HEK293 (cell line): ENCODE measurements around the gene ASPHD1.

Source experiments
- CTCF ChIA-PET: fragments of 350-600 bp; formaldehyde crosslinking; extraction: SDS; loops from one replicate; lab custom pipeline; 2021; ENCODE audit warnings: antibody characterized with exemption; lab: Yijun Ruan, JAX
- POLR2A ChIA-PET: fragments of 300-600 bp; formaldehyde crosslinking; extraction: SDS; loops from one replicate; lab custom pipeline; 2020; ENCODE audit warnings: antibody characterized with exemption, inconsistent platforms; lab: Yijun Ruan, JAX
- H3K27ac ChIP-seq: fragments of 200-500 bp; sonication (Bioruptor generic); 2 replicates; pipeline ENCODE4 v1.5.1; 2014; ENCODE audit warnings: low read depth, low read length, control low read depth, inconsistent platforms; ENCODE audit errors: extremely low read depth
- H3K36me3 ChIP-seq, 2 experiments: fragments of 200-500 bp in 1 of 2; sonication (Bioruptor generic) in 1 of 2; 1 replicate in 1 of 2; 2 replicates in 1 of 2; pipeline ENCODE4 v1.5.1; 2014 to 2017; ENCODE audit warnings: inconsistent platforms in 2 of 2, low read length in 2 of 2; ENCODE audit not compliant: control insufficient read depth in 2 of 2, insufficient read depth in 1 of 2
- H3K4me1 ChIP-seq: fragments of 200-500 bp; sonication (Bioruptor generic); 2 replicates; pipeline ENCODE4 v1.5.1; 2014; ENCODE audit warnings: mild to moderate bottlenecking, low read length, inconsistent platforms; ENCODE audit not compliant: control insufficient read depth, insufficient read depth
- H3K4me3 ChIP-seq: 2 replicates; pipeline ENCODE4 v1.5.1; 2011; ENCODE audit warnings: low read depth, mild to moderate bottlenecking, control low read depth, low read length, moderate library complexity
- H3K9me3 ChIP-seq: fragments of 200-500 bp; sonication (Bioruptor generic); 2 replicates; pipeline ENCODE4 v1.5.1; 2014; ENCODE audit warnings: low read depth, low read length, inconsistent platforms; ENCODE audit not compliant: control insufficient read depth, insufficient read depth
- KLF9 ChIP-seq: fragments of 450-650 bp; formaldehyde crosslinking; IDR thresholded peaks from 2 replicates; pipeline ENCODE4 v1.5.1; 2016; ENCODE audit warnings: missing biosample characterization, missing genetic modification characterization, low read depth
- SP2 ChIP-seq: fragments of 450-650 bp; formaldehyde crosslinking; IDR thresholded peaks from 2 replicates; pipeline ENCODE4 v1.5.1; 2016; ENCODE audit warnings: missing biosample characterization, missing genetic modification characterization
- SP3 ChIP-seq: fragments of 450-650 bp; formaldehyde crosslinking; IDR thresholded peaks from 2 replicates; pipeline ENCODE4 v1.5.1; 2016; ENCODE audit warnings: missing biosample characterization, missing genetic modification characterization
- ZFP37 ChIP-seq: fragments of 450-650 bp; formaldehyde crosslinking; IDR thresholded peaks from 2 replicates; pipeline ENCODE4 v1.5.1; 2016; ENCODE audit warnings: missing biosample characterization, missing genetic modification characterization
- ZFP69B ChIP-seq: fragments of 450-650 bp; formaldehyde crosslinking; IDR thresholded peaks from 2 replicates; pipeline ENCODE4 v1.5.1; 2016; ENCODE audit warnings: missing biosample characterization, missing genetic modification characterization
- ZNF140 ChIP-seq: fragments of 450-650 bp; formaldehyde crosslinking; IDR thresholded peaks from 2 replicates; pipeline ENCODE4 v1.5.1; 2016; ENCODE audit warnings: missing biosample characterization, missing genetic modification characterization
- ZNF175 ChIP-seq: fragments of 450-650 bp; formaldehyde crosslinking; IDR thresholded peaks from 2 replicates; pipeline ENCODE4 v1.5.1; 2016; ENCODE audit warnings: missing biosample characterization, missing genetic modification characterization
- ZNF426 ChIP-seq: fragments of 450-650 bp; formaldehyde crosslinking; IDR thresholded peaks from 2 replicates; pipeline ENCODE4 v1.5.1; 2017; ENCODE audit warnings: missing biosample characterization, missing genetic modification characterization, mild to moderate bottlenecking, inconsistent platforms, moderate library complexity
- ZNF561 ChIP-seq: fragments of 450-650 bp; IDR thresholded peaks from 2 replicates; pipeline ENCODE4 v1.5.1; 2018; ENCODE audit warnings: missing biosample characterization, missing genetic modification characterization, borderline replicate concordance
- ZNF571 ChIP-seq: fragments of 450-650 bp; formaldehyde crosslinking; IDR thresholded peaks from 2 replicates; pipeline ENCODE4 v1.5.0; 2017; ENCODE audit warnings: missing biosample characterization, missing genetic modification characterization
- ZNF585B ChIP-seq: fragments of 450-650 bp; formaldehyde crosslinking; IDR thresholded peaks from 2 replicates; pipeline ENCODE4 v1.5.1; 2016; ENCODE audit warnings: missing biosample characterization, missing genetic modification characterization
- ZNF76 ChIP-seq: fragments of 450-650 bp; formaldehyde crosslinking; IDR thresholded peaks from 2 replicates; pipeline ENCODE4; 2016; ENCODE audit warnings: low read depth, missing biosample characterization, missing genetic modification characterization, borderline replicate concordance
- ZNF843 ChIP-seq: fragments of 450-650 bp; formaldehyde crosslinking; IDR thresholded peaks from 2 replicates; pipeline ENCODE4 v1.5.1; 2016; ENCODE audit warnings: missing biosample characterization, missing genetic modification characterization
- ZXDB ChIP-seq: fragments of 450-650 bp; formaldehyde crosslinking; IDR thresholded peaks from 2 replicates; pipeline ENCODE4 v1.5.1; 2016; ENCODE audit warnings: missing biosample characterization, missing genetic modification characterization
- TF ChIP-seq, protein P1 (sequence below): IDR thresholded peaks from 2 replicates; pipeline ENCODE4 v1.6.1; 2011; ENCODE audit warnings: mild to moderate bottlenecking, low read depth, low read length, borderline replicate concordance
- TF ChIP-seq, protein P2 (sequence below): fragments of 450-650 bp; formaldehyde crosslinking; IDR thresholded peaks from 2 replicates; pipeline ENCODE4 v1.5.1; 2016; ENCODE audit warnings: missing biosample characterization, missing genetic modification characterization
- TF ChIP-seq, protein P3 (sequence below): fragments of 450-650 bp; formaldehyde crosslinking; IDR thresholded peaks from 2 replicates; pipeline ENCODE4 v1.5.1; 2016; ENCODE audit warnings: missing biosample characterization, missing genetic modification characterization
- TF ChIP-seq, protein P4 (sequence below): fragments of 450-650 bp; formaldehyde crosslinking; IDR thresholded peaks from 2 replicates; pipeline ENCODE4 v1.5.1; 2016; ENCODE audit warnings: missing biosample characterization, missing genetic modification characterization

The ASPHD1 gene

DNA sequence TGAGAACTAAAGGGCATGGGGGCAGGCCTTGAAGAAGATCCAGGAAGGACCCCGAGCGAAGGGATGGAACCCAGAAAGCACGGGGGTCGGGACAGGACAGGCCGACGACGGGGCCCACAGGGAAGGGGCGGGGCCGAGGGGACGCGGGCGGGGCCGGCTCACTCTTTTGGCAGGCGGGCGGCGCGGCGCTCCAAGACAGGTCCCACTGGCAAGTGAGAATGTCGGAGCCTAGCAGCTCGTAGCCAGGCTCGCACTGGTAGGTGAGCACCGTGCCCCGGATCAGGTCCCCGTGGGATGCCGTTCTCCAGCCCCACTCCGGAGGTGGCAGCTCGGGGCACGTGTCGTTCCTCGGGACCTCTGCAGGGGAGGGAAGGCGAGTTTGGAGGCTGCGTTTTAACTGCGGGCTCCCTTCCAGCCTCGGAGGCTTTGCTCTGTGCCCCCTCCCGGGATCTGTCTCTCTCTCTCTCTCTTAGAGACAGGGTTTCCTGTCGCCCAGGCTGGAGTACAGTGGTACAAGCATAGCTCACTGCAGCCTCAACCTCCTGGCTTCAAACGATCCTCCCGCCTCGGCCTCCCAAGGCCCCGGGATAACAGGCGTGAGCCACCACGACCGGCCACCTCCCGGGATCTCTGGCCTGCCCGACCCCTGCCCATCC, 23.6 kb upstream of the ASPHD1 start:
- H3K9me3 ChIP-seq = no peaks in the 10 kb centered on the region
- peaks cover 0 to 4% of the 10 kb centered on the region in 2 experiments; a peak in 1 of 3 replicates for H3K36me3 ChIP-seq
- CTCF ChIA-PET = interaction anchor here (0.7 to 1.8 kb wide), 5 partner anchors 12 to 72 kb away, joined by 3 to 9 read pairs (median 5); partner anchors contain the start of gene CDIPT
- no peak overlapping the region for H3K4me3 ChIP-seq
- POLR2A ChIA-PET = interaction anchor here (1.8 kb wide), 1 partner anchor 9 kb away, joined by 7 read pairs; no protein-coding TSS in a partner anchor
- H3K27ac ChIP-seq = no peak overlapping the region
- TF ChIP-seq ZNF76 (tag by site-specific recombination) (no peak), ZXDB (no peak), ZNF426 (no peak), ZNF843 (tag by site-specific recombination) (no peak), ZNF561 (tag by site-specific recombination) (no peak), ZNF585B (tag by site-specific recombination) (no peak), ZNF175 (tag by site-specific recombination) (no peak), ZFP69B (tag by site-specific recombination) (no peak)
- TF ChIP-seq, protein P1, sequence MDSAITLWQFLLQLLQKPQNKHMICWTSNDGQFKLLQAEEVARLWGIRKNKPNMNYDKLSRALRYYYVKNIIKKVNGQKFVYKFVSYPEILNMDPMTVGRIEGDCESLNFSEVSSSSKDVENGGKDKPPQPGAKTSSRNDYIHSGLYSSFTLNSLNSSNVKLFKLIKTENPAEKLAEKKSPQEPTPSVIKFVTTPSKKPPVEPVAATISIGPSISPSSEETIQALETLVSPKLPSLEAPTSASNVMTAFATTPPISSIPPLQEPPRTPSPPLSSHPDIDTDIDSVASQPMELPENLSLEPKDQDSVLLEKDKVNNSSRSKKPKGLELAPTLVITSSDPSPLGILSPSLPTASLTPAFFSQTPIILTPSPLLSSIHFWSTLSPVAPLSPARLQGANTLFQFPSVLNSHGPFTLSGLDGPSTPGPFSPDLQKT = no peak
- TF ChIP-seq, protein P2, sequence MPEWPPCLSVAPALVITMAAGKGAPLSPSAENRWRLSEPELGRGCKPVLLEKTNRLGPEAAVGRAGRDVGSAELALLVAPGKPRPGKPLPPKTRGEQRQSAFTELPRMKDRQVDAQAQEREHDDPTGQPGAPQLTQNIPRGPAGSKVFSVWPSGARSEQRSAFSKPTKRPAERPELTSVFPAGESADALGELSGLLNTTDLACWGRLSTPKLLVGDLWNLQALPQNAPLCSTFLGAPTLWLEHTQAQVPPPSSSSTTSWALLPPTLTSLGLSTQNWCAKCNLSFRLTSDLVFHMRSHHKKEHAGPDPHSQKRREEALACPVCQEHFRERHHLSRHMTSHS (tag by site-specific recombination) = no peak
- TF ChIP-seq, protein P3, sequence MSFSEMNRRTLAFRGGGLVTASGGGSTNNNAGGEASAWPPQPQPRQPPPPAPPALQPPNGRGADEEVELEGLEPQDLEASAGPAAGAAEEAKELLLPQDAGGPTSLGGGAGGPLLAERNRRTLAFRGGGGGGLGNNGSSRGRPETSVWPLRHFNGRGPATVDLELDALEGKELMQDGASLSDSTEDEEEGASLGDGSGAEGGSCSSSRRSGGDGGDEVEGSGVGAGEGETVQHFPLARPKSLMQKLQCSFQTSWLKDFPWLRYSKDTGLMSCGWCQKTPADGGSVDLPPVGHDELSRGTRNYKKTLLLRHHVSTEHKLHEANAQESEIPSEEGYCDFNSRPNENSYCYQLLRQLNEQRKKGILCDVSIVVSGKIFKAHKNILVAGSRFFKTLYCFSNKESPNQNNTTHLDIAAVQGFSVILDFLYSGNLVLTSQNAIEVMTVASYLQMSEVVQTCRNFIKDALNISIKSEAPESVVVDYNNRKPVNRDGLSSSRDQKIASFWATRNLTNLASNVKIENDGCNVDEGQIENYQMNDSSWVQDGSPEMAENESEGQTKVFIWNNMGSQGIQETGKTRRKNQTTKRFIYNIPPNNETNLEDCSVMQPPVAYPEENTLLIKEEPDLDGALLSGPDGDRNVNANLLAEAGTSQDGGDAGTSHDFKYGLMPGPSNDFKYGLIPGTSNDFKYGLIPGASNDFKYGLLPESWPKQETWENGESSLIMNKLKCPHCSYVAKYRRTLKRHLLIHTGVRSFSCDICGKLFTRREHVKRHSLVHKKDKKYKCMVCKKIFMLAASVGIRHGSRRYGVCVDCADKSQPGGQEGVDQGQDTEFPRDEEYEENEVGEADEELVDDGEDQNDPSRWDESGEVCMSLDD = no peak
- no peaks in the 10 kb centered on the region for H3K4me1 ChIP-seq

DNA sequence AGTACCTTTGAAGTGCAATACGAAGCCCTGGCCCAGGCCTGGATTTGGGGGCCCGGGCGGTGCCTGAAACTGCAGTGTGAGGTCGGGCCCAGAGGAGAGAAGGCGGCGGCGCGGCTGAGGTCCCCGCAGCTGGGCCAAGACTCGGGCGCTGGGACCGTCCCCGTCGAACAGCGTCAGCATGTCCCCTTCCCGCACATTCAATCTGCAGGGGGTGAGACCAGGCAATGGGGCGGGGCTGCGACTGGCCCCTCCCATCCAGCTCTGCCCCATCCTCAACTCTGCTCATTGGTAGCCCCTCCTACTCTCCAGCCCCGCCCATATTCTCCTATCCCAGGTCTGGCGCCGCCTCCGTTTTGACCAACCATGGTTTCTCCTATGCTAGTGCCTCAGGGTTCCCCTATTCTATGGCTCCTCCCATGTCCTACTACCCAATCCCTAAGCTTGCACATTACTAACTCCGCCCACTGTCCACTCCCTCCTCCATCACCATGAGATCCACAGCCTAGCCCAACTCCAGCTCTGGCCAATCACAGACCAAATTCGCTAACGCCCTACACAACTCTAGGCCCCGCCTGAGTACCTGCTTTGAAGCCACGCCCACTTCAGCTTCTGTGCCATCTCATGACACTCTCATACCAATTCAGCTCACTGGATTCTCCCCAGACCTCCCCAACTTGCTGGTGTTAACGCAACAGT, 22.9 kb upstream of the ASPHD1 start:
- Histone ChIP-seq H3K27ac (no peak overlapping the region), H3K4me3 (no peak overlapping the region), H3K9me3 (no peaks in the 10 kb centered on the region), H3K36me3 (peaks cover 0 to 4% of the 10 kb centered on the region in 2 experiments; a peak in 1 of 3 replicates), H3K4me1 (no peaks in the 10 kb centered on the region)
- POLR2A ChIA-PET = interaction anchor here (1.8 kb wide), 1 partner anchor 9 kb away, joined by 7 read pairs; no protein-coding TSS in a partner anchor
- TF ChIP-seq, protein P4, sequence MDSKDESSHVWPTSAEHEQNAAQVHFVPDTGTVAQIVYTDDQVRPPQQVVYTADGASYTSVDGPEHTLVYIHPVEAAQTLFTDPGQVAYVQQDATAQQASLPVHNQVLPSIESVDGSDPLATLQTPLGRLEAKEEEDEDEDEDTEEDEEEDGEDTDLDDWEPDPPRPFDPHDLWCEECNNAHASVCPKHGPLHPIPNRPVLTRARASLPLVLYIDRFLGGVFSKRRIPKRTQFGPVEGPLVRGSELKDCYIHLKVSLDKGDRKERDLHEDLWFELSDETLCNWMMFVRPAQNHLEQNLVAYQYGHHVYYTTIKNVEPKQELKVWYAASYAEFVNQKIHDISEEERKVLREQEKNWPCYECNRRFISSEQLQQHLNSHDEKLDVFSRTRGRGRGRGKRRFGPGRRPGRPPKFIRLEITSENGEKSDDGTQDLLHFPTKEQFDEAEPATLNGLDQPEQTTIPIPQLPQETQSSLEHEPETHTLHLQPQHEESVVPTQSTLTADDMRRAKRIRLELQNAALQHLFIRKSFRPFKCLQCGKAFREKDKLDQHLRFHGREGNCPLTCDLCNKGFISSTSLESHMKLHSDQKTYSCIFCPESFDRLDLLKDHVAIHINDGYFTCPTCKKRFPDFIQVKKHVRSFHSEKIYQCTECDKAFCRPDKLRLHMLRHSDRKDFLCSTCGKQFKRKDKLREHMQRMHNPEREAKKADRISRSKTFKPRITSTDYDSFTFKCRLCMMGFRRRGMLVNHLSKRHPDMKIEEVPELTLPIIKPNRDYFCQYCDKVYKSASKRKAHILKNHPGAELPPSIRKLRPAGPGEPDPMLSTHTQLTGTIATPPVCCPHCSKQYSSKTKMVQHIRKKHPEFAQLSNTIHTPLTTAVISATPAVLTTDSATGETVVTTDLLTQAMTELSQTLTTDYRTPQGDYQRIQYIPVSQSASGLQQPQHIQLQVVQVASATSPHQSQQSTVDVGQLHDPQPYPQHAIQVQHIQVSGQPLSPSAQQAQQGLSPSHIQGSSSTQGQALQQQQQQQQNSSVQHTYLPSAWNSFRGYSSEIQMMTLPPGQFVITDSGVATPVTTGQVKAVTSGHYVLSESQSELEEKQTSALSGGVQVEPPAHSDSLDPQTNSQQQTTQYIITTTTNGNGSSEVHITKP (tag by site-specific recombination) = peak; percentile 64; the same call in 1 of the 2 replicates
- TF ChIP-seq ZNF571 (tag by site-specific recombination) (no peak), ZFP37 (tag by site-specific recombination) (no peak), SP3 (tag by site-specific recombination) (peak; percentile 60), SP2 (tag by site-specific recombination) (peak; percentile 75), ZNF140 (tag by site-specific recombination) (peak; percentile 33; the same call in 1 of the 2 replicates), KLF9 (tag by site-specific recombination) (peak; percentile 81)
- CTCF ChIA-PET = interaction anchor here (1.2 to 1.8 kb wide), 4 partner anchors 14 to 73 kb away, joined by 3 to 9 read pairs (median 7); partner anchors contain the start of gene CDIPT
